Astrocyte (in vitro differentiated cells and primary cell): ENCODE measurements around the gene C12orf56.

Source experiments
- EZH2 ChIP-seq: IDR thresholded peaks from 2 replicates; pipeline ENCODE4 v1.6.1; 2012; ENCODE audit warnings: mild to moderate bottlenecking, low read length, inconsistent platforms; ENCODE audit not compliant: insufficient read depth
- TF ChIP-seq, protein P1 (sequence below): IDR thresholded peaks from 2 replicates; pipeline ENCODE4 v1.5.1; 2011; ENCODE audit warnings: low read depth, mild to moderate bottlenecking, inconsistent platforms, low read length, moderate library complexity; ENCODE audit not compliant: insufficient read depth

GRCh38 chr12:64412459-64412858 lies 21.9 kb upstream of the C12orf56 start:
- TF ChIP-seq, protein P1, sequence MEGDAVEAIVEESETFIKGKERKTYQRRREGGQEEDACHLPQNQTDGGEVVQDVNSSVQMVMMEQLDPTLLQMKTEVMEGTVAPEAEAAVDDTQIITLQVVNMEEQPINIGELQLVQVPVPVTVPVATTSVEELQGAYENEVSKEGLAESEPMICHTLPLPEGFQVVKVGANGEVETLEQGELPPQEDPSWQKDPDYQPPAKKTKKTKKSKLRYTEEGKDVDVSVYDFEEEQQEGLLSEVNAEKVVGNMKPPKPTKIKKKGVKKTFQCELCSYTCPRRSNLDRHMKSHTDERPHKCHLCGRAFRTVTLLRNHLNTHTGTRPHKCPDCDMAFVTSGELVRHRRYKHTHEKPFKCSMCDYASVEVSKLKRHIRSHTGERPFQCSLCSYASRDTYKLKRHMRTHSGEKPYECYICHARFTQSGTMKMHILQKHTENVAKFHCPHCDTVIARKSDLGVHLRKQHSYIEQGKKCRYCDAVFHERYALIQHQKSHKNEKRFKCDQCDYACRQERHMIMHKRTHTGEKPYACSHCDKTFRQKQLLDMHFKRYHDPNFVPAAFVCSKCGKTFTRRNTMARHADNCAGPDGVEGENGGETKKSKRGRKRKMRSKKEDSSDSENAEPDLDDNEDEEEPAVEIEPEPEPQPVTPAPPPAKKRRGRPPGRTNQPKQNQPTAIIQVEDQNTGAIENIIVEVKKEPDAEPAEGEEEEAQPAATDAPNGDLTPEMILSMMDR, result no peak
- no peak for TF ChIP-seq EZH2
